Dermis blood vessel endothelial cell (primary cell): ENCODE data around the gene MED10. TPM values are rescaled to one million over a fixed set of nuclear protein-coding genes. Genes with fewer than 3 reads are reported as not detected.

Experiments
- DNase-seq: peaks from one replicate; pipeline ENCODE4 v3.0.0; 2010
- total RNA-seq: library from RNA; depleted of rRNA; stranded (reverse); fragments of >200 nt; gene quantifications from 2 replicates; pipeline ENCODE4 v1.2.3, GENCODE V29; 2014

MED10 gene, protein sequence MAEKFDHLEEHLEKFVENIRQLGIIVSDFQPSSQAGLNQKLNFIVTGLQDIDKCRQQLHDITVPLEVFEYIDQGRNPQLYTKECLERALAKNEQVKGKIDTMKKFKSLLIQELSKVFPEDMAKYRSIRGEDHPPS
- 10.0 and 11.6 TPM in 2 replicates for total RNA-seq

DNA sequence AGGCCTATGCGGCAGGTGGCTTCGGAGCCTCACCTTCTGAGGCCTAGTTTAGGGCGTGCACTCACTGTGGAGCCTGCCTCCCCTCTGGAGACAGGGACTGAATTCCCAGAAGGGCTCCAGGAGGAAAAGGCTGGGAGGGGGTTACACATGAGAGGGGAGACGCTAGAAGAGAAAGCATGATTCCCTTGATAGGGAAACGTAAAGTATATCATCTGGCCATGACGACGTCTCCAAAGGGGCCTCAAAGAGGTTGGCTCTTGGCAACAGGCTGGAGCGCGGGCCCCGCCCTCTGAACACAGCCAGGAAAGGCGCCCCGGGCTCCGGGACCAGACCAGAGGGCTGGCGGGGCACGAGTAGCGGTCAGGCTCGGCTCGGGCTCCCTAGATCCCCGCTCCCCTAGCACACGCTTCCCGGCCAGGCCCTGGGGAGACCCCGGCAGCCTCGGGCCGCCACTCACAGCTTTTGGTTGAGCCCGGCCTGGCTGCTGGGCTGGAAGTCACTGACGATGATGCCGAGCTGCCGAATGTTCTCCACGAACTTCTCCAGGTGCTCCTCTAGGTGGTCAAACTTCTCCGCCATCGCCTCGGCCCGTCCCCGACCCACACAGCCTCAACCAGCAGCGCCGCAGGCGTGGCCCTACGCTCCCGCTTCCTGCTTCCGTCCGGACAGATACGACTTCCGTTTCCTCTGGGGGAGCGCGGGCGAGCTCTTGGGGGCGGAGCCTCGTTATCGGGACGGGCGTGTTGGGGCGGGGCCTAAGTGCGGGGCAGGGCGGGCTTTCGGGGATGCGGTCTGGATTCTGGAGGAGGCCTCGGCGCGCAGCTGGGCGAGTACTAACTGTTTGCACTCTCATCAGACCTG, at the start of gene MED10:
MED10 (minus strand) TSS at position 643 of the 861 bp plus-strand sequence; CDS start at position 579, 64 bp downstream.
- peak; percentile 91 for DNase-seq

DNA sequence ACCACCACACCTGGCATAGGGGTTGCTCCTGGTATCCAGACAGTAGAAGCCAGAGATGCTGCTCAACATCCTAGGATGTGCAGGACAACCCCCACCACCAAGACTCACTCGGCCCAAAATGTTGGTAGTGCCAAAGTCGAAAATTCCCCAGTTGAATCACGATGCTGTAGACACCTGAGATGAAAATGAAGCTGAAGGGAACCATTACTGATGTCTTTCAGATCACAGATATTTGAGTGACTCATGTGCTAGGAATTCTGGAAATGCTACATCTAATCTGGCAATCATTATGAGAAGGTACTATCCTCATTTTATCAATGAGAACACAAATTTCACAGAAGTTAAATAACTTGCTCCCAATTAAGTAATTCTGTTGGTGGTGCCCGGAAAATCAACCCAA, 49.3 kb upstream of the MED10 start:
- DNase-seq, result no peak

DNA sequence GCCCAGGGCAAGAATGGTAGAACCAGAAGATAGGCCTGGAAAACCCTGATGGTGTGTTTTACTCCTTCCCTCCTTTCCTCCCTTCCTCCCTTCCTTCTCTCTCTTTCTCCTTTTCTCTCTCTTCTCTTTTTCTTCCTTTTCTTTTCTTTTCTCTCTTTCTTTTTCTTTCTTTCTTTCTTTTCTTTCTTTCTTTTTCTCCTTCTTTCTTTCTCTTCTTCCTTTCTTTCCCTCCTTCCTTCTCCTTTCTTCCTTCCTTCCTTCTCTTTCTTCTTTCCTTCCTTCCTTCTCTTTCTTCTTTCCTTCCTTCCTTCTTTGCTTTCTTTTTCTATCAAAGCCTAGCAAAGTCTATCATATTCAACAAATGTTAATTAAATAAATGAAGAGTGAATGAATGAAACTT, 46.4 kb upstream of the MED10 start:
- DNase-seq, result no peak

DNA sequence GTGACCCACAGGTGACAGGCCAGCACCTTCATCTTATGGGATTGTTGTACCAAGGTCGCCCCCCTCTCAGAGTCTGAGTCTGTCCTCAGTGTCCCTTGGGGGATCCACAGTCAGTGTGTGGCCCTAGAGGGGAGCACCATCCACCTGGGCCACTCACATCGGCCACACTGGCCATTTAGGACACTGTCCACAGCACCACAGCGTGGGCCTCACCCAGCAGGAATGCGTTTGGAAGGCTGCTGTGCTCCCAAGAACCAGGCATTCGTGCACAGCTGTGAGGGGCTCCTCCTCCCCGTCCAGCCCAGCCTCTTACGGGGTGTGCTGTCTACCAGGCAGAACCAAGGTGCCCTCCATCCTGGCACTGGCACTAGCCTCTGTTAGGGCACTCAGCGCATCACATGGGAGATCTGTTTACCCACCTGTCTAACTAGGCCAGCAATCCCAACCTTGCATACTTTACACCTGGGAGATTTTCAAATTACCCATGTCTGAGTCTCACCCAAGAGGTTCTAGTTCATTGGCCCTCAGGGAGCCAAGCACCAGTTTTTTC, 45.8 kb upstream of the MED10 start:
- DNase-seq, result no peak

DNA sequence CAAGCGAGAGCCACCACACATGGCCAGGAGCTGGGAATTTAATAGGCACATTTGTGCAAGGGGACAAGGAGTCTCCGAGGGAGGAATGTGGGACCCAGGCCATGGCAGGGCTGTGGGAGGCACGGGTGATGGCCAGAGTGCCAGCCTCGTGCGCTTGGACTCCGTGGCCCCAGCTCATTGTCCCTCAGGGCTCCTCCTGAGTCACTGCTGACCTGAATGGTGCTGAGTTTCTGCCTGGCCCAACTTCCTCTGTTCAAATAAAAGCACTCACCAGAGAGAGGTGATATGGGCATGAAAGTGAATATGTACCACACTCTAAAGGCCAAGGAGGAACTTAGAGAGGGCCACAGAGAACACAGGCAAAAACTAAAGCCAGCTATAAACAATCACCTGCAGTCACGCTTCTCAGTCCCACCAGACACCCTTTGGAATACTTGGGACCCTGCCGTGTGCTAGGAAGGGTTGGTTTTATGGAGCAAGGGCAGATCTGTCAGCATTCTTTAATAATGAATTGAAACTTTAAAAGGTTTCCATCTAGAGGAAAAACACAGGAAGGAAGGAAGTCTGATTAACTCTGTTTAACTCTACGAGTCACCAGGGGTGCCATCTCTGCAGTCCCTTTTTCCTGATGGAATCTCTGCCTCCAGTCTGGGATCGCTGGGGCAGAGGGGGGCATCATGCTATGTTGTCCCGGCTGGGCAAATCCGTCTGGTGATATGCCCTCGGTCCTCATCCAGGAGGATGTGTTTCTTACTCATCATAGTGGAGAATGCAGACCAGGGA, 45.2 kb upstream of the MED10 start:
- DNase-seq, result peak; percentile 26

DNA sequence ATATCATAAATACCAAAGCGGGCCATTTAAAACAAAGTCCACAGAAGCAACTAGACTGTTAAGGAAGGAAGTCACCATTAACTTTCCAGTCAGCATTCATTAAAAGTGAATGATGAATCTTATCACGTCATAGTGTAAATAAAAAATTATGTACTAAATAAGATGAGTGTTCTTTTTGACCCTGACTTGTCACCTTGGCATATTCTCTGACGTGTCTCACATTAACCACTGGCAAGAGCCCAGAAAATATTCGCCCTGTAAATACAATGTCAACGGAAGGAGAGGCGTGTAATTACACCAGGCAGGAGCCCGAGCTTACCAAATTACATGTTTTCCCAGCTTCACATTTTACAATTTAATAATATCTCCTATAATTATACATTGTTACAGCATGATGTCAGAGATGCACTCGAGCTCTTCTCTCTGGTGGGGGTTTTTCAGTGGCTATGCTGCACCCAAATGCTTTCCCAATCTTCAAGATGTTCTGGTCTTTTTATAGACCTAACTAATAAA, 41.0 kb upstream of the MED10 start:
- peak; percentile 81 for DNase-seq

DNA sequence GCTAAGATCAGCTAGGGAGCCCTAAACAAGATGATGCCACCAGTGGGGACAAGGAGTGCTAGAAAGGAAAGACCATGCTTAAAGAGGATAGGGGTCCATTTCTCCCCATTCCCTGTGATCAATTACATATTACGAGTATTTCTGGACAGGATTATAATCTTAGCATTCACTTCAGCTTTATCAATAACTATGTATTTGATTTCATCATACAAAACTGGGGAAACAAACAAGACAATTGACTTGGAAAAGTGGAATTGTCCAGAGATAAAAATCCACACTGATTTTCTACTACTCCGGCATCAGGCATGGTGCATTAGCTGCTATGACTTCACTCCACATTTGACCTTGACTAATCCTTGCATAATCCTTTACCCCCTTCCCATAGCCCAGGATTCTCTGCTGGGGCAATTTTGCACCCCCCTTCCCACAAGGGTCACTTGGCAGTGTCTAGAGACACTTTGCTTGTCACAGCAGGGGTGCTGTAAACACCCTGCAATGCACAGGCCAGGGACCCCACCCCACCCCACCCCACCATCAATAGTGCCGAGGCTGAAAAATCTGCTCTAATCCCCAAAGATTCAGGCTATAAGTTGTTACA, 40.4 kb upstream of the MED10 start:
- no peak for DNase-seq

DNA sequence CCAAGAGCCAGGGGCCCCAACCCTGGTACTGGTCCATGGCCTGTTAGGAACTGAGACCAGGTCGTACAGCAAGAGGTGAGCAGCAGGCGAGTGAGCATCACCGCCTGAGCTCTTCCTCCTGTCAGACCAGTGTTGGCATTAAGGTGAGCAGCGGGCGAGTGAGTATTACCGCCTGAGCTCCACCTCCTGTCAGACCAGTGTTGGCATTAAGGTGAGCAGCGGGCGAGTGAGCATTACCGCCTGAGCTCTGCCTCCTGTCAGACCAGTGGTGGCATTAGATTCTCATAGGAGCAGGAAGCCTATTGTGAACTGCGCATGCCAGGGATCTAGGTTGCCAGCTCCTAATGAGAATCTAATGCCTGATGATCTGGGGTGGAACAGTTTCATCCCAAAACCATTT, 39.3 kb upstream of the MED10 start:
- no peak for DNase-seq

DNA sequence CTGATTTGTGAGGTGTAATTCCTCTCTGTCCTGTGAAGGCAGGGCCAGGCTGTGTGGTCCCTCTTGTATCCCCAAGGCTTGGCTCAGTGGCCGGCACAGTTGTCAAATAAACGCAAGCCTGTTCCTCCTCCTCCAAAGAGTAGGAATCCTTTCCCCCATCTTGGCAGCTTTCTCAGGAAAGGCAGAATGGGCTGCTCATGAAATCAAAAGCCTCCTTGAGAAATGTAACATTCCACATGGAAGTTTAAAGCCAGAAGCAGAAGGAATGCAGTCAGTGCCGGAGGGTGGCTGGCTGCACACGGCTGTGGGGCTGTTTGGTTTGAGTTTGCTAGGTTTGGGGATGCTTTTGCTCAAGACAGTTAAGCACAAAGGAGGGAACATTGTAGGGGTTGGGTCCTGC, 34.5 kb upstream of the MED10 start:
- no peak for DNase-seq

DNA sequence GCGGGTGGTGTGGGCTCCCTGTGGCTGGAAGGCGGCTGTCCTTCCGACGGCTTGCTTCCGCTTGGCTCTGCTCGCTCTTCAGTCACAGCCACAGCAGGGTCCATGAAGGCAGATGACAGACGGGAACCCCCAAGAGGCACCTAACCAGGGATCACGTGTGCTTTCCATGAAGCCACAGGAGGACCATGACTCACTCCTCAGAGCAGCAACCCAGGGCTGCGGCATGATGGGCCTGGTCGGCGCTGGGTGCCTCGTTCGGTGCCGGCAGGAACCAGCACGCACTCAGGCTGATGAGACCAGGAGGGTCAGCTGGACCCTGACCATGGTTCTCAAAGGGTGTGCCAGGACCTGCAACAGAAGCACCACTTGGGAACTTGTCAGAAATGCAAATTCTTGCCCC, 32.8 kb upstream of the MED10 start:
- no peak for DNase-seq

DNA sequence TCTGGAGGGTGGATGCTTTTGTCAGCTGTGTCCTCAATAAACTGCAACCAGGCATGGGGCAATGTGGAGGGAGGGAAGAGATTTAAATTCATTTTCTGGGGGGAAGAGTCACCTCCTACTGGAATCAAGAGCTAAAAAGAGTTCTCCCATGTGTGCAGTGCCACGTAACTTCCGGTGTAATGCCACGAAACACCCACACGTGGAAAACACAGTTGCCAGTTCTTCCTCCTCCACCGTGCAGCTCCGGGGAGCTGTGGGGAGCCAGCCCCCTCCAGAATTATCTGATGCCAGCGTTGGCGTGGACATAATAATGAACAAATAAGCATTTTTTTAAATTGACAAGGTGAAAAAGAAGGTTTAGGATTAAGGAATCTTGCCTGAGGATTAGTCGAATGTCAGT, 32.1 kb upstream of the MED10 start:
- no peak for DNase-seq

DNA sequence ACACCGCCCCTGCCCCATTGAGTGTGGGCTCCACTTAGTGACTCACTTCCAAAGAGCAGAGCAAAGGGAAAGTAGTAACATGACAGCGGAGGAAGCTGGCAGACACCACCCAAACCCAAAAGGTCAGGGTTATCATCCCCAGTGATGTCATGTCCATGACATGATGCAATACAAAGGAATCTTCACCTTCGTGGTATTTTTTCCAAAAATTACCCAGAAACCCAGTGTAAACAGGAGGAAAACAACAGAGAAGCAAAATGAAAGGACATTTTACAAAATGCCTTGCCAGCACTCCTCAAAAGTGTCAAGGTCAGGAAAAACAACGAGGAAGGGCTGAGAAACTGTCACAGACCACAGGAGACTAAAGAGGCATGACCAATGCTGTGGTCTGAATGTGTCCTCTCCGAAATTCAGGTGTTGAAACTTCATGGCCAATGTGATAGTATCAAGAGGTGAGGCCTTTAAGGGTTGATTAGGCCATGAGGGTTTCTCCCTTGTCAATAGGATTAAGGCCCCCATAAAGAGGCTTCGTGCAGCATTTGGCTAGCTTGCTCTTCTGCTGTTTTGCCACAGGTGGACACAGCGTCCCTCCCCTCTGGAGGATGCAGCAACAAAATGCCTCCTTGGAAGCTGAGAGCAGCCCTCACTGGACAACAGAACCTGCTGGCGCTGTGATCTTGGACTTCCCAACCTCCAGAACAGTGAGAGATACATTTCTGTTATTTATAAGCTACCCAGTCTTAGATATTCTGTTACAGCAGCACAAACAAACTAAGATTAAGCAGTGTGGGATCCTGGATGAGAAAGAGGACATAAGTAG, 30.5 kb upstream of the MED10 start:
- no peak for DNase-seq

DNA sequence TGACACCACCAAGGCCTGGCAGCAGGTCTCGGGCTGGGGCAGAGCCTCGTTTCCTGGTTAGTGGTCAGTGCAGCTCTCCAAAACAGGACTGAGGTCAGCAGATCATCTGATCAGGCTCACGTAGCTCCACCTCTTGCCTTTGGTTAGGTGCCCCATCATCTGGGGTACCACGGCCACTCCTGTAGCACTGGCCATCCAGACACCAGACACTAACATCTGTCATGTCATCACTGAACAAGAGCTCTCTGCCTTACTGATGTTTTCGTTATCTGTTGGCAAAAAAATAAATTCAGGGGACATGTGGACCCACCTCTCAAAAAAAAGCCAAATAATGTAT, 29.9 kb upstream of the MED10 start:
- DNase-seq, result no peak

DNA sequence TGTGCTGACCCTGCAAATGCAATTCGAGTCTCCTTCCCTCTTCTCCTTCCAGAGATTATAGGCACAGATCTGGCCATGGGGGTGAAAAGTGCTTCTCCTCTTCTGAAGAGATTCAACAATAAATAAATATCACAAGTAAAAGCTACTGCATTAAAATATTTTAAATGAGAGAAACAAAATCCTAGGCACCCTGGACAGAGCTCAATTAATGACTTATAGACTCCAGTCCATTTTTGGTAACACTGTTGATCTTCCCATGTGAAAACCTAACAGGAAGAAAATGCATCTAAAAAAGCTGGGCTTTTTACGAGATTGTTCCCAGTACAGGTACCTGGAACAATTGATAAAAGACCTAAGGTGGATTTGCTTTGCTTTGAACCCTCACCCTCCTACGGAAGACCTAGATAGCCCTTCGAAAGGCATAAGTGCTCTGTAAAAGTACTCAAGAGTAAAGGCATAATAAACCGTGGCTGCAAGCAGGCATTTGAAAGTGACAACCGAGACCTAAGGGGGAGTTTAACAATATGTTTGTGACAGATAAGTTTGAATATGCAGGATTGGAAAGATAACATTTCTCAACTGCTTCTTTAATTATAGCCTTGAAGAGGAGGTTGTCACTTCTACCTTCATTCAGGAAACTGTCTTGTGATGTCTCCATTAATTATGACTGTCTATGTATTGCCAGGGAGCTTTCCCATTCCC, 29.4 kb upstream of the MED10 start:
- no peak for DNase-seq

DNA sequence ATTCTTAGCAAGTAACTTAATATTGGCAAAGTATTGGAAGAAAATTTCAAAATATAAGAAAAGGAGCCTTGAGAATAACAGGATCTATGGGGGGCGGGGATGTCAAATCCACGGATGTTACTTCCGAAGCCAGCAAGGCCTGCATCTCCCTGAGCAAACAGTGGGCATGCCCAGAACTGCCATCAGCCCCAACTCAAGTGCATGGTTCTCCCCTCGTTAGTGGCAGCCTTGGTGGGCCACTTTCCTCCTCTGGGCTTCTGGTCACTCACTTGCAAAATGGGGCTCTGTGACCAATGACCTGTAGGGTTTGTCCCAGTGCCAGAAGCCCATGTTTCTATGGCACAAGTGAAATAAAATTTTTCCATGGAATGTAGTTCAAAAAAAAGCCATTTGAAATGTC, 27.2 kb upstream of the MED10 start:
- no peak for DNase-seq

DNA sequence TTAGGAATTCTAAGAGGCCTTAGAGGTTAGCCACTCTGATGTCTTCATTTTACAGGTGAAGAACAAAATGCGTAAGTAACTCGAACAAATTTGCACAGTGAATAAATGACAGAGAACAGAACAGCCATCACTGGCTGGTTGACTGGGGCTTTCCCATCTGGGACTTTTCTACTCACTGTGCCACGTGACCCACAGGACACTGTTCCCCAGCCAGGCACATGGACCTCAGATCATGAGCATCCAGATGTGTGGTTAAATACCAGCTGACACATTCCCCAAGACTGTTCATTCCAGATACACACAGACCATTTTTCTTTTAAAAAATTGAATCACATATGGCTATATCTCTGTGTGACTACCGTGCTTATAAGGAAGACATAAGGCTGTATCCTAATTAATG, 25.8 kb upstream of the MED10 start:
- no peak for DNase-seq

DNA sequence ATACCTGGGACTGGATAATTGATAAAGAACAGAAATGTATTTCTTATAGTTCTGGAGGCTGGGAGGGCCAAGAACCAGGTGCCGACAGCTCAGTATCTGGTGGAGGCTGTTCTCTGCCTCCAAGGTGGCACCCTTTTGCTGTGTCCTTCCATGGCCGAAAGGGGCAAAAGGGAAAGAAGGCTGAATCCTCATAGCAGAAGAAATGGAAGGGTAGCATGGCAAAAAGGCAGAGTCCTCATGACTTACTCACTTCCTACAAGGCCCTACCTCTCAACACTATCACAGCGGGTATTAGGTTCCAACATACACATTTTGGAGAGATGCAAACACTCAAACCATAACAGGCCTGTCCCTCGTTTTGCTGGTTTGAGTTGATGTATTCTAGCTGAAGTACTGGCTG, 25.1 kb upstream of the MED10 start:
- no peak for DNase-seq

DNA sequence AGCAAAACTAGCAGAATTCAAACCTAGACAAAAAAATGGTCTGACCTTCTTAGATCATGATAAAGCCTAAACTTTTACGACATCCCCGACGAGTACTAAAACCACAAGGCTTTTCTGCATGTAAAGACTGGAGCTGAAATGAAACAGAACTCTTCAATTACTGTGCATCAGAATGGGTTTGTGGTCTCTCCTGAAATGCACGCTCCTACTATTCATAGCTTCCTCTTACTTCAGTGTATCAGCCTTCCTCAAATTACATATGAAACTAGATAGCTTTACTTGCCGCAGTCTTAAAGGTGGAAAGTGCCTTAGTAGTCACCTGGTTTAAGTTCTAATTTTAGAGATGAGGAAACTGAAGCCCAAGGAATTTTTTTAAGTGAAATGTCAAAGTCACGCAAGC, 24.6 kb upstream of the MED10 start:
- DNase-seq, result no peak

DNA sequence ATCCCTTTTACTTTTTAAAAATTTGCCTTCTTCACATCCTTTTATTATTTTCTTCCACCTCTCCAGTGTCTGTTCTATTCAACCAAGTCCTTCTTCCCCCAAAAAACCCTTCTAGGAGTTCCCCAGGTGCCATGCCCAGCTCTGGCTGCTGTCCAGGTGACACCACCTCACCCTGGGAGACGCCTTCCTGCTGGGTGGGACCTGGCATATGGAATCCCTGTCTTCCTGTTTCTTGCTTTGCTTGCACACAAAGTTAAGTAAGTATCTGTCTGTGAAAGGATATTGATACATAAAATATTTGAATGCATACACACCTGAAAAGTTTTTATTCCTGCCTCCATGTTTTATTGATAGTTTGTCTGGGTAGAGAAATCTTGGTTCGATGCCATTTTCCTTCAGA, 23.1 kb upstream of the MED10 start:
- DNase-seq, result no peak

DNA sequence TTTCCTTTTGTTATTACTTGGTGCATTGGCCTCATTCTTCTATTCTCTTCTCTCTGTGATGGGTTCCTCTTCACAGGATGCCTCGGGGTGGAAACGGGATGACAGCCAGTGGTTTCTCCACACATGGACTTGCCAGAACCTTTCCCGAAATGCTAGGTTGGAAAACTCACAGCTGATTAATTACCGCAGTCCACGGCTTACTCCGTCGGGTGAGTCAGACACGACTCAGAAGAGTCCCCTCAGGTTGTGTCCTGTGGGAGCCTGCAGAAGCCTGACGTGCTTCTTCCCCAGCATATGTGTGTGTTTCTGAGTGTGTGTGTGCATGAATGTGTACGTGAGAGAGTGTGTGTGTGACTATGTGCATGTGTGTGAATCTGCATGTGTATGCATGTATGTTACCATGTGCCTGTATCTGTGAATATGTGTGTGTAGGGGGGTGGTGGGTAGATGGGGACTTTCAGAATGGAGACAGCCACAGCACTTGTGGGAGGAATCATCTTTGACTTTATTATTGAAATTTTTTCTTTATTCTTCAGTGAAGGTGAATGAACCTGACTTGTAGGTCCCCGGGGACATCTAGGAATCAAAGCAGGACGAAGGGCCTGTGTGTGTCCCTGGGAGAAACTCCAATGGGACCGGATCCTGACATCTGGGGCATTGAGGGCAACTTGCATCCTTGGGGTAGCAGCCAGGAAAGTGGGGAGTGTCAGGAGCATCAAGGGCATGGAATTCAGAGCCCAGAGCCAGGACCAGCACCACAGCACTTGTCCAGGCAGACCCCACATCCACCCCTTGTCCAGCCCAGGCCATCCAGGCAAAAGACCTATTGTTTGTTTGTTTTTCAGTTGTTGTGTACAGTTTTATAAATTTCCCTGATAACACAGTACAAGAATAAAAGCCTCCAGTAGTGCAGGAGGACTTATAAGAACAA, 21.9 kb upstream of the MED10 start:
- peak; percentile 22 for DNase-seq
